ENCODE measurements around the gene COPS3. TPM values are rescaled to one million over a fixed set of nuclear protein-coding genes. Genes with fewer than 3 reads are reported as not detected.
A peak's percentile ranks its signal among the peaks of the same experiment; 100 is the strongest.

Gene COPS3
- total and polyA plus RNA-seq, 9 of the 15 experiments (the other 6 are each of a cell fraction or from before 2014, with no cell fraction given), result 92.4 to 295 (median 167) TPM

GRCh38 chr17:17206124-17206912 lies 74.7 kb downstream of the COPS3 start, which contains the start of gene PLD6 (continued):
- TF ChIP-seq PATZ1 (CRISPR knock-in tag; IDR thresholded peaks at IDR 0.05; ENCODE audit: borderline replicate concordance) (no peak), SETDB1 (IDR thresholded peaks at IDR 0.05; ENCODE audit: low read length) (no peak), HEY1 (CRISPR knock-in tag; IDR thresholded peaks at IDR 0.05; ENCODE audit: borderline replicate concordance) (no peak), ZNF778 (CRISPR knock-in tag; IDR thresholded peaks at IDR 0.05) (no peak), CGGBP1 (CRISPR knock-in tag; IDR thresholded peaks at IDR 0.05) (no peak), TEAD2 (tag; IDR thresholded peaks at IDR 0.05) (no peak), ZBTB12 (CRISPR knock-in tag; IDR thresholded peaks at IDR 0.05) (peak; percentile 34; the same call in 1 of the 2 replicates), CREB5 (CRISPR knock-in tag; IDR thresholded peaks at IDR 0.05) (no peak), SMC3 (conservative IDR thresholded peaks at IDR 0.05; ENCODE audit: insufficient read depth, low read depth, low read length) (0 out of 2 replicates have a peak, but pooled peaks have one; percentile 7), ZNF551 (CRISPR knock-in tag; IDR thresholded peaks at IDR 0.05) (no peak), ARID1B (IDR thresholded peaks at IDR 0.05) (no peak), DMBX1 (CRISPR knock-in tag; IDR thresholded peaks at IDR 0.05; ENCODE audit: borderline replicate concordance) (no peak), ZBTB1 (CRISPR knock-in tag; IDR thresholded peaks at IDR 0.05; ENCODE audit: borderline replicate concordance, low read depth) (peak; percentile 75; the same call in 1 of the 2 replicates), STAG1 (CRISPR knock-in tag; IDR thresholded peaks at IDR 0.05; ENCODE audit: borderline replicate concordance) (peak; percentile 50), ILF3 (IDR thresholded peaks at IDR 0.05; ENCODE audit: borderline replicate concordance) (no peak), CLOCK (CRISPR knock-in tag; IDR thresholded peaks at IDR 0.05; ENCODE audit: borderline replicate concordance) (peak; percentile 99), NCOA1 (IDR thresholded peaks at IDR 0.05; ENCODE audit: low read depth) (no peak), RBFOX2 (IDR thresholded peaks at IDR 0.05; ENCODE audit: low read depth, low read length) (peak; percentile 74), NELFE (IDR thresholded peaks at IDR 0.05; ENCODE audit: insufficient read depth, insufficient read length) (no peak), RBM25 (IDR thresholded peaks at IDR 0.05; ENCODE audit: low read depth, low read length, severe bottlenecking) (peak; percentile 29)

Measured in K562 (cell line).